Measurements from ENCODE around the gene PGK1. TPM values are rescaled to one million over a fixed set of nuclear protein-coding genes. Genes with fewer than 3 reads are reported as not detected.

The PGK1 gene
- total RNA-seq, 1 donor from 2014 or later, result 606 TPM

DNA sequence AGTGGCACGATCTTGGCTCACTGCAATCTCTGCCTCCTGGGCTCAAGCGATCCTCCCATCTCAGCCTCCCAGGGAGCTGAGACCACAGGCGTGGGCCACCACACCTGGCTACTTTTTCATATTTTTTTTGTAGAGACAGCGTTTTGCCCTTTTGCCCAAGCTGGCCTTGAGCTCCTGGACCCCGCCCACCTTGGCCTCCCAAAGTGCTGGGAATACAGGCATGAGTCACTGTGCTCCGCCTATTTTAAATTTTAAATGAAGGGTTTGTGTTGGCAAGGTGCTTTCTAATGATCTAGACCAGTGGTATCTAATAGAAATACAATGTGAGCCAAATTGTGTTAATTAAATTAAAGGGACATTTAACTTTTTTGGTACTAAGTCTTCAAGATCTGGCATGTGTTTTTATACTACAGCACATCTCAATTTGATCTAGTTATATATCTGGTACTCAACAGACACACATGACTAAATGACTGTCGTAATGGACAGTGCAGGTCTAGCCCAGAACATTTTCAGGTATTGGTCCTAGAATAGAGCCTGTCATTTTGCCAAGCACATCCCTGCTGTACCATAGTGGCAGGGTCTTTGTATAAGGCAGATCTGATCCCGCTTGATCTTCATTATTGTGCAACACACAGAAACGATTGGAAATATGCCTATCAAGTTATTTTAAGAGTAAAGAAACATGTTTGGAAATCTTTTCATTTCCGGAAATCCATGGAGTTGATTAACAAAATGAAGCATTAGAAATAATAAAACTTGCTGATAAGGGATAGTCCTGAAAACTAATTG is 7.3 kb downstream of the PGK1 start:
- FAIRE-seq, result peak; percentile 56
- Mint-ChIP-seq H3K4me3 (ENCODE audit: unreplicated experiment) (peak overlapping the region; percentile 5), H3K9me3 (ENCODE audit: unreplicated experiment) (no peaks in the 10 kb centered on the region), H3K4me1 (ENCODE audit: low read depth, unreplicated experiment) (peaks cover 23% of the 10 kb centered on the region), H3K27me3 (ENCODE audit: low read depth, unreplicated experiment) (no peaks in the 10 kb centered on the region), H3K27ac (ENCODE audit: unreplicated experiment) (no peak overlapping the region), H3K36me3 (ENCODE audit: low read depth, unreplicated experiment) (no peaks in the 10 kb centered on the region)
- Histone ChIP-seq H2AFZ (ENCODE audit: low read depth, low read length) (no peak overlapping the region), H3K27ac (ENCODE audit: low read depth, low read length) (no peak overlapping the region), H3K36me3 (ENCODE audit: insufficient read depth, low read length) (peaks cover 27% of the 10 kb centered on the region), H3K9ac (ENCODE audit: low read length) (no peak overlapping the region), H3K79me2 (ENCODE audit: insufficient read depth, low read length) (peaks cover 89% of the 10 kb centered on the region), H3K4me1 (ENCODE audit: insufficient read depth, low read length) (peaks cover 4% of the 10 kb centered on the region), H3K27me3 (ENCODE audit: insufficient read depth, low read length) (no peaks in the 10 kb centered on the region), H3K9me3 (ENCODE audit: insufficient read depth, low read depth, low read length) (no peaks in the 10 kb centered on the region), H3K4me3 (ENCODE audit: insufficient read depth, low read depth, low read length) (no peak overlapping the region), H4K20me1 (ENCODE audit: insufficient read depth, low read length) (peaks cover 72% of the 10 kb centered on the region), H3K4me2 (ENCODE audit: low read length) (no peak overlapping the region)
- DNase-seq (ENCODE audit: low read depth), result no peak
- TF ChIP-seq CTCF (IDR thresholded peaks at IDR 0.05; ENCODE audit: insufficient read depth, low read depth, low read length), result no peak
- TF ChIP-seq EZH2 (IDR thresholded peaks at IDR 0.05; ENCODE audit: insufficient read depth, low read length), result no peak

- Mint-ChIP-seq H3K9me3 (ENCODE audit: unreplicated experiment) (no peaks in the 10 kb centered on the region), H3K4me1 (ENCODE audit: low read depth, unreplicated experiment) (peaks cover 17% of the 10 kb centered on the region), H3K27me3 (ENCODE audit: low read depth, unreplicated experiment) (no peaks in the 10 kb centered on the region), H3K27ac (ENCODE audit: unreplicated experiment) (no peak overlapping the region), H3K36me3 (ENCODE audit: low read depth, unreplicated experiment) (peaks cover 7% of the 10 kb centered on the region), H3K4me3 (ENCODE audit: unreplicated experiment) (no peak overlapping the region)
- Histone ChIP-seq H3K9me3 (ENCODE audit: insufficient read depth, low read depth, low read length) (no peaks in the 10 kb centered on the region), H3K4me3 (ENCODE audit: insufficient read depth, low read depth, low read length) (no peak overlapping the region), H3K4me2 (ENCODE audit: low read length) (no peak overlapping the region), H3K4me1 (ENCODE audit: insufficient read depth, low read length) (no peaks in the 10 kb centered on the region), H3K9ac (ENCODE audit: low read length) (no peak overlapping the region), H3K79me2 (ENCODE audit: insufficient read depth, low read length) (peaks cover 54% of the 10 kb centered on the region), H3K27me3 (ENCODE audit: insufficient read depth, low read length) (no peaks in the 10 kb centered on the region), H2AFZ (ENCODE audit: low read depth, low read length) (no peak overlapping the region), H3K27ac (ENCODE audit: low read depth, low read length) (no peak overlapping the region), H3K36me3 (ENCODE audit: insufficient read depth, low read length) (peaks cover 46% of the 10 kb centered on the region), H4K20me1 (ENCODE audit: insufficient read depth, low read length) (peaks cover 55% of the 10 kb centered on the region)
- DNase-seq (ENCODE audit: low read depth) (no peak), FAIRE-seq (peak; percentile 17)
- no peak for TF ChIP-seq EZH2 (IDR thresholded peaks at IDR 0.05; ENCODE audit: insufficient read depth, low read length)
- TF ChIP-seq CTCF (IDR thresholded peaks at IDR 0.05; ENCODE audit: insufficient read depth, low read depth, low read length), result no peak
These were observed 12.3 kb downstream of the PGK1 start for GRCh38 chrX:78116365-78116764.

- peaks cover 57% of the 10 kb centered on the region for H4K20me1 ChIP-seq (ENCODE audit: insufficient read depth, low read length)
- peaks cover 54% of the 10 kb centered on the region for H3K79me2 ChIP-seq (ENCODE audit: insufficient read depth, low read length)
These were observed 12.7 kb downstream of the PGK1 start for GRCh38 chrX:78116766-78117165.

More at GRCh38 chrX:78116766-78117165, 12.7 kb downstream of the PGK1 start:
- H3K9me3 Mint-ChIP-seq (ENCODE audit: unreplicated experiment), result no peaks in the 10 kb centered on the region
- no peak overlapping the region for H3K27ac Mint-ChIP-seq (ENCODE audit: unreplicated experiment)
- H3K4me2 ChIP-seq (ENCODE audit: low read length), result no peak overlapping the region
- no peak overlapping the region for H3K9ac ChIP-seq (ENCODE audit: low read length)
- peaks cover 46% of the 10 kb centered on the region for H3K36me3 ChIP-seq (ENCODE audit: insufficient read depth, low read length)
- no peaks in the 10 kb centered on the region for H3K9me3 ChIP-seq (ENCODE audit: insufficient read depth, low read depth, low read length)
- H3K4me3 Mint-ChIP-seq (ENCODE audit: unreplicated experiment), result no peak overlapping the region
- H3K4me1 Mint-ChIP-seq (ENCODE audit: low read depth, unreplicated experiment), result peaks cover 14% of the 10 kb centered on the region
- H3K27me3 Mint-ChIP-seq (ENCODE audit: low read depth, unreplicated experiment), result no peaks in the 10 kb centered on the region
- FAIRE-seq (peak; percentile 98), DNase-seq (ENCODE audit: low read depth) (no peak)
- TF ChIP-seq EZH2 (IDR thresholded peaks at IDR 0.05; ENCODE audit: insufficient read depth, low read length), result no peak
- no peak for TF ChIP-seq CTCF (IDR thresholded peaks at IDR 0.05; ENCODE audit: insufficient read depth, low read depth, low read length)
- H3K4me1 ChIP-seq (ENCODE audit: insufficient read depth, low read length), result no peaks in the 10 kb centered on the region
- no peak overlapping the region for H2AFZ ChIP-seq (ENCODE audit: low read depth, low read length)
- H3K27ac ChIP-seq (ENCODE audit: low read depth, low read length), result no peak overlapping the region
- H3K27me3 ChIP-seq (ENCODE audit: insufficient read depth, low read length), result no peaks in the 10 kb centered on the region
- peaks cover 7% of the 10 kb centered on the region for H3K36me3 Mint-ChIP-seq (ENCODE audit: low read depth, unreplicated experiment)
- H3K4me3 ChIP-seq (ENCODE audit: insufficient read depth, low read depth, low read length), result no peak overlapping the region
